ENCODE measurements around the gene PTPRD. TPM values are rescaled to one million over a fixed set of nuclear protein-coding genes. Genes with fewer than 3 reads are reported as not detected.

PTPRD gene
- total and polyA plus RNA-seq, 2 donors (not counting 1 experiment from before 2014, with no cell fraction given), result not detected

- Histone ChIP-seq H3K79me2 (ENCODE audit: control insufficient read depth, insufficient read depth, low read length) (no peaks in the 10 kb centered on the region), H3K27me3 (replicated peaks in 1 of 4; ENCODE audit: control extremely low read depth in 1 of 4, control insufficient read depth in 3 of 4, insufficient read depth in 4 of 4, low read length in 3 of 4) (no peaks in the 10 kb centered on the region), H3K4me1 (ENCODE audit: control insufficient read depth in 2 of 2, insufficient read depth in 2 of 2, low read length in 2 of 2) (no peaks in the 10 kb centered on the region), H3K9ac (ENCODE audit: low read length) (no peak overlapping the region), H3K9me3 (ENCODE audit: control extremely low read depth in 1 of 3, control insufficient read depth in 2 of 3, insufficient read depth in 1 of 3, low read length in 2 of 3) (no peaks in the 10 kb centered on the region), H3K36me3 (replicated peaks in 1 of 2; ENCODE audit: control extremely low read depth in 1 of 2, control insufficient read depth in 1 of 2, extremely low read depth in 1 of 2, insufficient read depth in 2 of 2, low read length in 1 of 2) (no peaks in the 10 kb centered on the region), H4K20me1 (ENCODE audit: control insufficient read depth, insufficient read depth, low read length, poor library complexity, severe bottlenecking) (no peaks in the 10 kb centered on the region), H2AFZ (ENCODE audit: insufficient read depth, low read depth, low read length, poor library complexity, severe bottlenecking) (no peak overlapping the region), H3K27ac (ENCODE audit: low read length in 2 of 2) (no peak overlapping the region), H3K4me3 (ENCODE audit: control extremely low read depth in 1 of 5, extremely low read depth in 1 of 5, insufficient read depth in 1 of 5, low read depth in 2 of 5, low read length in 4 of 5) (no peak overlapping the region), H3K4me2 (replicated peaks; ENCODE audit: low read depth, low read length, poor library complexity, severe bottlenecking) (no peak overlapping the region)
- Mint-ChIP-seq H3K27ac (no peak overlapping the region), H3K27me3 (no peaks in the 10 kb centered on the region), H3K9me3 (ENCODE audit: insufficient read depth) (no peaks in the 10 kb centered on the region), H3K4me1 (no peaks in the 10 kb centered on the region), H3K4me3 (no peak overlapping the region)
- intact Hi-C loops (cut with micrococcal nuclease), result no loop called here
- WGBS (ENCODE audit: insufficient coverage), result 100% methylated on average over 2 of the region's 4 CpGs
- DNase-seq (no peak), ATAC-seq (ENCODE audit: low read depth) (no peak)
- POLR2A ChIA-PET, result no interaction called here
- no peak for TF ChIP-seq EZH2 (IDR thresholded peaks at IDR 0.05; ENCODE audit: borderline replicate concordance, insufficient read depth, low read depth, low read length, poor library complexity, severe bottlenecking)
- TF ChIP-seq, protein P1, sequence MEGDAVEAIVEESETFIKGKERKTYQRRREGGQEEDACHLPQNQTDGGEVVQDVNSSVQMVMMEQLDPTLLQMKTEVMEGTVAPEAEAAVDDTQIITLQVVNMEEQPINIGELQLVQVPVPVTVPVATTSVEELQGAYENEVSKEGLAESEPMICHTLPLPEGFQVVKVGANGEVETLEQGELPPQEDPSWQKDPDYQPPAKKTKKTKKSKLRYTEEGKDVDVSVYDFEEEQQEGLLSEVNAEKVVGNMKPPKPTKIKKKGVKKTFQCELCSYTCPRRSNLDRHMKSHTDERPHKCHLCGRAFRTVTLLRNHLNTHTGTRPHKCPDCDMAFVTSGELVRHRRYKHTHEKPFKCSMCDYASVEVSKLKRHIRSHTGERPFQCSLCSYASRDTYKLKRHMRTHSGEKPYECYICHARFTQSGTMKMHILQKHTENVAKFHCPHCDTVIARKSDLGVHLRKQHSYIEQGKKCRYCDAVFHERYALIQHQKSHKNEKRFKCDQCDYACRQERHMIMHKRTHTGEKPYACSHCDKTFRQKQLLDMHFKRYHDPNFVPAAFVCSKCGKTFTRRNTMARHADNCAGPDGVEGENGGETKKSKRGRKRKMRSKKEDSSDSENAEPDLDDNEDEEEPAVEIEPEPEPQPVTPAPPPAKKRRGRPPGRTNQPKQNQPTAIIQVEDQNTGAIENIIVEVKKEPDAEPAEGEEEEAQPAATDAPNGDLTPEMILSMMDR (IDR thresholded peaks at IDR 0.05), result no peak
- CTCF ChIA-PET, result no interaction called here
These were observed 2038.0 kb downstream of the PTPRD start for GRCh38 chr9:8574846-8575245.

DNA sequence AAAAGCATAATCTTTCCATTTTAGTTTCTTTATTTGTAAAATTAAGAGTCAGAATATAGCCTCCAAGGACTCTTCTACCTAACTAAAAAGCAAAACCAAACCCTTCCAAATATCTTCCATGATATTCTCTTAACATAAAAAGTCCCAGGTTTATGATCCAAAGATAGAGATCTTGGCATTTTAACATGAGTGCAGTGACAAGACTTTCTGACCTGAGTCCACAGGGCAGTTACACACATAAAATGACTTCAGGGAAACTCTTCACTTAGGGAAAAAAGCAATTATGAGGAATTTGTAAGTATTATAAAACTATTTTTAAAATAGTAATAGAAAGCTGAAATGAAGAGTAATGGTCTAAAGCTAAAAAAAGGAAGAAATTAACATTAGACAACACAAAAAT is 2040.6 kb downstream of the PTPRD start:
- intact Hi-C loops (cut with micrococcal nuclease), result no loop called here
- POLR2A ChIA-PET, result no interaction called here
- H3K4me1 Mint-ChIP-seq, result no peaks in the 10 kb centered on the region
- Histone ChIP-seq H3K9ac (ENCODE audit: low read length) (no peak overlapping the region), H3K27ac (ENCODE audit: low read length in 2 of 2) (no peak overlapping the region), H3K79me2 (ENCODE audit: control insufficient read depth, insufficient read depth, low read length) (no peaks in the 10 kb centered on the region), H3K4me2 (replicated peaks; ENCODE audit: low read depth, low read length, poor library complexity, severe bottlenecking) (no peak overlapping the region), H3K9me3 (ENCODE audit: control extremely low read depth in 1 of 3, control insufficient read depth in 2 of 3, insufficient read depth in 1 of 3, low read length in 2 of 3) (no peaks in the 10 kb centered on the region), H3K4me1 (ENCODE audit: control insufficient read depth in 2 of 2, insufficient read depth in 2 of 2, low read length in 2 of 2) (no peaks in the 10 kb centered on the region), H3K4me3 (ENCODE audit: control extremely low read depth in 1 of 5, extremely low read depth in 1 of 5, insufficient read depth in 1 of 5, low read depth in 2 of 5, low read length in 4 of 5) (no peak overlapping the region), H3K36me3 (replicated peaks in 1 of 2; ENCODE audit: control extremely low read depth in 1 of 2, control insufficient read depth in 1 of 2, extremely low read depth in 1 of 2, insufficient read depth in 2 of 2, low read length in 1 of 2) (no peaks in the 10 kb centered on the region), H3K27me3 (replicated peaks in 1 of 4; ENCODE audit: control extremely low read depth in 1 of 4, control insufficient read depth in 3 of 4, insufficient read depth in 4 of 4, low read length in 3 of 4) (no peaks in the 10 kb centered on the region), H2AFZ (ENCODE audit: insufficient read depth, low read depth, low read length, poor library complexity, severe bottlenecking) (no peak overlapping the region), H4K20me1 (ENCODE audit: control insufficient read depth, insufficient read depth, low read length, poor library complexity, severe bottlenecking) (no peaks in the 10 kb centered on the region)
- ATAC-seq (ENCODE audit: low read depth) (no peak), DNase-seq (no peak)
- no peak overlapping the region for H3K4me3 Mint-ChIP-seq
- H3K27ac Mint-ChIP-seq, result no peak overlapping the region
- H3K9me3 Mint-ChIP-seq (ENCODE audit: insufficient read depth), result no peaks in the 10 kb centered on the region
- no peaks in the 10 kb centered on the region for H3K27me3 Mint-ChIP-seq
- TF ChIP-seq, protein P1 (IDR thresholded peaks at IDR 0.05), result no peak
- no peak for TF ChIP-seq EZH2 (IDR thresholded peaks at IDR 0.05; ENCODE audit: borderline replicate concordance, insufficient read depth, low read depth, low read length, poor library complexity, severe bottlenecking)
- CTCF ChIA-PET, result no interaction called here

Measured in B cell (primary cell).